ENCODE results near the gene WASF1. TPM values are rescaled to one million over a fixed set of nuclear protein-coding genes. Genes with fewer than 3 reads are reported as not detected.

The WASF1 gene
- total RNA-seq, 1 donor from 2014 or later: 6.2 TPM

DNA sequence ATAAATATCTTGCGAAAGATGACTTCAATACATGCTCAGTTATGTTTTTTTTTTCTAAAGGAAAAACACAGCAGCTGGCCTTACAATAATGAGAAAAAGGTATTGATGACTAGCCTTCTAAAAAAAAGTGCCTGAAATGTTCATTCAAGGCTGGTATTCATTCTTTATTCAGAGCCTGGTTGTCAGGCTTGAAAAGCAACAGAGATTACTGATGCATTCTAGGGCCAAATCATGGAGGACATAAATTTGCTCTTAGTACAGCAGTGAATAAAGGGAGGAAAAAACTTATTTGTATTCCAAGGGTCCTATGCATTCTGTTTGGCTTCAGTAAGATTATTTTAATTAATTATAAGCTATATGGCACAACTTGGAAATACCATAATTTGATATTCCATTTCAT, 83.5 kb downstream of the WASF1 start:
- no peaks in the 10 kb centered on the region for H3K9me3 Mint-ChIP-seq
- H3K4me3 Mint-ChIP-seq: no peak overlapping the region
- CTCF ChIA-PET: interaction anchor here (0.6 kb wide), 1 partner anchor 93 kb away, joined by 3 read pairs; no protein-coding TSS in a partner anchor

DNA sequence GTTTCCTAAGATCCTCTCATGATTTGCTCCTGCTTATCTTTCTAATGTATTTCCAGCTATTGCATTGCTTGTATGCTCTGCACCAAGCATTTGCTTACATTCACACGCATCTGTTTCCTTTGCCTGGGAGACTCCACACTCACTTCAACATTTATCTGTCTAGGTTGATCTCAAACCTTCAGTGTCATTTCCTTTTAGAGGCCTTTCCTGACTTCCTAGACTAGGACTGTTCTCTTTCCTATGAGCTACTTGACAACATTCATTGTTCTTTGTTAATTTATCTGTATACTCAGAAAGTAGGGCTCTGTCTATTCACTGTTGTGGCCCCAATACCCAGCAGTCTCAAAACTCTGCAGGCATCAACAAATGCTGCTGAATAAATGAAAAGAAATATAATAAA, 84.4 kb downstream of the WASF1 start:
- H3K27ac Mint-ChIP-seq: no peak overlapping the region
- POLR2A ChIA-PET: no interaction called here

More for the DNA sequence above, 83.5 kb downstream of the WASF1 start:
- Mint-ChIP-seq H3K4me1 (peaks cover 1% of the 10 kb centered on the region), H3K27ac (no peak overlapping the region), H3K27me3 (no peaks in the 10 kb centered on the region), H3K36me3 (ENCODE audit: low read depth) (no peaks in the 10 kb centered on the region)
- TF ChIP-seq, protein P1, sequence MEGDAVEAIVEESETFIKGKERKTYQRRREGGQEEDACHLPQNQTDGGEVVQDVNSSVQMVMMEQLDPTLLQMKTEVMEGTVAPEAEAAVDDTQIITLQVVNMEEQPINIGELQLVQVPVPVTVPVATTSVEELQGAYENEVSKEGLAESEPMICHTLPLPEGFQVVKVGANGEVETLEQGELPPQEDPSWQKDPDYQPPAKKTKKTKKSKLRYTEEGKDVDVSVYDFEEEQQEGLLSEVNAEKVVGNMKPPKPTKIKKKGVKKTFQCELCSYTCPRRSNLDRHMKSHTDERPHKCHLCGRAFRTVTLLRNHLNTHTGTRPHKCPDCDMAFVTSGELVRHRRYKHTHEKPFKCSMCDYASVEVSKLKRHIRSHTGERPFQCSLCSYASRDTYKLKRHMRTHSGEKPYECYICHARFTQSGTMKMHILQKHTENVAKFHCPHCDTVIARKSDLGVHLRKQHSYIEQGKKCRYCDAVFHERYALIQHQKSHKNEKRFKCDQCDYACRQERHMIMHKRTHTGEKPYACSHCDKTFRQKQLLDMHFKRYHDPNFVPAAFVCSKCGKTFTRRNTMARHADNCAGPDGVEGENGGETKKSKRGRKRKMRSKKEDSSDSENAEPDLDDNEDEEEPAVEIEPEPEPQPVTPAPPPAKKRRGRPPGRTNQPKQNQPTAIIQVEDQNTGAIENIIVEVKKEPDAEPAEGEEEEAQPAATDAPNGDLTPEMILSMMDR (IDR thresholded peaks at IDR 0.05): no peak
- intact Hi-C loops (cut with micrococcal nuclease): no loop called here
- DNase-seq (no peak), ATAC-seq (ENCODE audit: low read depth) (no peak)
- POLR2A ChIA-PET: no interaction called here

DNA sequence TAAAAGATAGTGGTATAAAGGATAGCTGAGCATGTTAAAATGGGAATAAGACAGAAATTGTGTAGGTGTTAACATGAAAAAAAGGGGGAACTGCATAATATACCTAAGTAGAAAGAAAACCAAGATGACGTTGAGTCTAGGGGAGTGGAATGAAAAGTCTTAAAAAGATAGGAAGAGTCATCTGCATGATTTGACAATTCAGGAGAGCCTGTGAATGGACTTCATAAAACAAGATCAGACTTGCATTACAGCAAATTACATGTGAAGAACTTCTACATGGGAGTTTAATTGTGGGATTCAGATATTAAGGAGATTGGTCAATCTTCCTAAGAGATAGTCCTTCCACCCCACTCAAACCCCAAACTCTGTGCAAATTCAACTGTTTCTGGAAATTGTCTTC, 85.5 kb downstream of the WASF1 start:
- H3K4me3 Mint-ChIP-seq: no peak overlapping the region
- CTCF ChIA-PET: no interaction called here
- H3K9me3 Mint-ChIP-seq: no peaks in the 10 kb centered on the region
- POLR2A ChIA-PET: no interaction called here
- H3K4me1 Mint-ChIP-seq: no peaks in the 10 kb centered on the region
- ATAC-seq (ENCODE audit: low read depth) (no peak), DNase-seq (no peak)
- TF ChIP-seq, protein P1 (IDR thresholded peaks at IDR 0.05): no peak
- peaks cover 3% of the 10 kb centered on the region for H3K27me3 Mint-ChIP-seq
- intact Hi-C loops (cut with micrococcal nuclease): no loop called here
- no peak overlapping the region for H3K27ac Mint-ChIP-seq
- H3K36me3 Mint-ChIP-seq (ENCODE audit: low read depth): no peaks in the 10 kb centered on the region

More for the DNA sequence above, 84.4 kb downstream of the WASF1 start:
- Mint-ChIP-seq H3K4me3 (no peak overlapping the region), H3K9me3 (no peaks in the 10 kb centered on the region), H3K36me3 (ENCODE audit: low read depth) (no peaks in the 10 kb centered on the region), H3K4me1 (no peaks in the 10 kb centered on the region), H3K27me3 (no peaks in the 10 kb centered on the region)
- no peak for DNase-seq
- CTCF ChIA-PET: interaction anchor here (0.6 kb wide), 1 partner anchor 94 kb away, joined by 3 read pairs; no protein-coding TSS in a partner anchor
- no peak for ATAC-seq (ENCODE audit: low read depth)
- intact Hi-C loops (cut with micrococcal nuclease): no loop called here
- TF ChIP-seq, protein P1 (IDR thresholded peaks at IDR 0.05): no peak

DNA sequence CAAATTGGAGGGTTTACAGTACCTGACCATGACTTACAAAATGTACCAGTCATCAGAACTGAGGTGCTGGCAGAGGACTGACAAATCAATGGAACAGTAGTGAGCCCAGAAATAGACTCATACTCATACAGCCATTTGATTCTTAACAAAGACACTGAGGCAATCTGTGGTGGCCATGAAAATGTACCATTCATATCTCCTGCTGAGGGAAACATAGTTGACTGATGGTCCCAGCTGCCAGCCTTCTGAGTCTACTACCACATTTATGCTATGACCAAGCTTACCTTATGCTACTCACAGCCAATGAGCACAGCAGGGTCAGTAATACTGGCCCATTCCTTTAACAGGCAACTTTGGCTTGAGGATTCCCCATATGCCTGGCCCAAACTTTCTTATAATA, 88.6 kb downstream of the WASF1 start:
- no peak overlapping the region for H3K4me3 Mint-ChIP-seq
- H3K4me1 Mint-ChIP-seq: peaks cover 4% of the 10 kb centered on the region
- ChIA-PET POLR2A (no interaction called here), CTCF (no interaction called here)
- H3K9me3 Mint-ChIP-seq: no peaks in the 10 kb centered on the region
- ATAC-seq (ENCODE audit: low read depth): no peak
- H3K27ac Mint-ChIP-seq: no peak overlapping the region
- peaks cover 3% of the 10 kb centered on the region for H3K27me3 Mint-ChIP-seq
- no peaks in the 10 kb centered on the region for H3K36me3 Mint-ChIP-seq (ENCODE audit: low read depth)
- TF ChIP-seq, protein P1 (IDR thresholded peaks at IDR 0.05): no peak
- no peak for DNase-seq
- intact Hi-C loops (cut with micrococcal nuclease): no loop called here

DNA sequence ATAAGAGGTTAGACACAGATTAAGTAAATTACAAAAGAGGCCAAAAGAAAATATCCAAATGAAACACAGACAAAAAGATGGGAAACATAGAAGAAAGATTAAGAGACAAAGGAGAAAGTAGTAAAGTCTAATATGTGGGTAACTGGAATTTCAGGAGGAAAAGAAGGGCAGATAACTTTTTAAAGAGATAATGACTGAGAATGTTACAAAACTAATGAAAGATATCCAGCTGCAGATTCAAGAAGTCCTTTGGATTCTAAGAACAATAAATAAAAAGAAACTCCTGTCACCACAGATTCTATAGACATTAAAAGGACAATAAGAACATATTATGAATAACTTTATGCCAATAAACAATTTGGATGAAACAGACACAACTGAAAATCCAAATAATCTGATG, 90.1 kb downstream of the WASF1 start:
- peaks cover 3% of the 10 kb centered on the region for H3K27me3 Mint-ChIP-seq
- CTCF ChIA-PET: interaction anchor here (1.5 kb wide), 1 partner anchor 50 kb away, joined by 5 read pairs; no protein-coding TSS in a partner anchor
- TF ChIP-seq, protein P1 (IDR thresholded peaks at IDR 0.05): no peak
- no peaks in the 10 kb centered on the region for H3K9me3 Mint-ChIP-seq
- H3K4me1 Mint-ChIP-seq: peaks cover 4% of the 10 kb centered on the region
- ATAC-seq (ENCODE audit: low read depth) (no peak), DNase-seq (no peak)
- H3K36me3 Mint-ChIP-seq (ENCODE audit: low read depth): no peaks in the 10 kb centered on the region
- intact Hi-C loops (cut with micrococcal nuclease): no loop called here
- POLR2A ChIA-PET: no interaction called here
- no peak overlapping the region for H3K27ac Mint-ChIP-seq
- H3K4me3 Mint-ChIP-seq: no peak overlapping the region

Measured in activated B cell treated with CpG ODN at 0.5 μM for 24 hours (primary cell).